Naive thymus-derived CD4-positive, alpha-beta T cell (primary cell): ENCODE measurements around the gene IKZF1. TPM values are rescaled to one million over a fixed set of nuclear protein-coding genes. Genes with fewer than 3 reads are reported as not detected.

Experiments used
- ATAC-seq: fragments of 150-1000 bp; cut with Tn5 transposase; 2 replicates; pipeline ENCODE4 v1.10.0; 2021; ENCODE audit warnings: mild to moderate bottlenecking, moderate library complexity
- CTCF ChIA-PET: fragments of 350-600 bp; sonication (Branson Sonifier 250); formaldehyde crosslinking; loops from one replicate; lab custom pipeline; 2021; ENCODE audit warnings: antibody characterized with exemption; lab: Charles Lee
- POLR2A ChIA-PET: fragments of 350-600 bp; sonication (Branson Sonifier 250); formaldehyde crosslinking; loops from one replicate; lab custom pipeline; 2021; ENCODE audit warnings: antibody characterized with exemption, inconsistent platforms; lab: Charles Lee
- DNase-seq, 9 donors: peaks; one replicate each; pipeline versions ENCODE4 v3.0.0 to v3.0.0-alpha.2; 2020 to 2022; ENCODE audit warnings: mixed read lengths in 1 of 9
- H3K27ac ChIP-seq: one replicate; pipeline ENCODE4 v1.7.0; 2013; ENCODE audit warnings: mild to moderate bottlenecking, low read depth, low read length, moderate library complexity
- H3K27me3 ChIP-seq, 2 donors: one replicate each; pipeline ENCODE4 v1.7.0; 2013; ENCODE audit warnings: low read length in 2 of 2, mild to moderate bottlenecking in 2 of 2, moderate library complexity in 2 of 2; ENCODE audit not compliant: control insufficient read depth in 2 of 2, insufficient read depth in 2 of 2
- H3K36me3 ChIP-seq, 3 experiments: 1 replicate in 2 of 3; 2 replicates in 1 of 3; pipeline ENCODE4 v1.7.0; 2013; ENCODE audit warnings: low read length in 3 of 3, mild to moderate bottlenecking in 3 of 3, moderate library complexity in 1 of 3; ENCODE audit not compliant: insufficient read depth in 3 of 3, control insufficient read depth in 2 of 3
- H3K4me1 ChIP-seq, 2 donors: one replicate each; pipeline ENCODE4 v1.7.0; 2013; ENCODE audit warnings: low read length in 2 of 2, mild to moderate bottlenecking in 2 of 2, moderate library complexity in 1 of 2; ENCODE audit not compliant: control insufficient read depth in 2 of 2, insufficient read depth in 2 of 2
- H3K4me3 ChIP-seq: 2 replicates; pipeline ENCODE4 v1.7.0; 2013; ENCODE audit warnings: mild to moderate bottlenecking, low read length
- H3K9me3 ChIP-seq, 3 experiments: 1 replicate in 2 of 3; 2 replicates in 1 of 3; pipeline ENCODE4 v1.7.0; 2013; ENCODE audit warnings: low read length in 3 of 3; ENCODE audit not compliant: control insufficient read depth in 2 of 3
- H3K27ac Mint-ChIP-seq, 9 donors: one replicate each; pipeline ENCODE4 v1.8.0; 2020 to 2022; ENCODE audit warnings: mixed read lengths in 9 of 9, mild to moderate bottlenecking in 8 of 9, moderate library complexity in 5 of 9, inconsistent platforms in 2 of 9
- H3K27me3 Mint-ChIP-seq, 5 donors: one replicate each; pipeline ENCODE4 v1.8.0; 2021 to 2022; ENCODE audit warnings: mixed read lengths in 5 of 5, mild to moderate bottlenecking in 1 of 5
- H3K36me3 Mint-ChIP-seq, 5 donors: one replicate each; pipeline ENCODE4 v1.8.0; 2020 to 2022; ENCODE audit warnings: mixed read lengths in 5 of 5, mild to moderate bottlenecking in 3 of 5, inconsistent platforms in 1 of 5
- H3K4me1 Mint-ChIP-seq, 7 donors: one replicate each; pipeline ENCODE4 v1.8.0; 2020 to 2022; ENCODE audit warnings: mixed read lengths in 7 of 7, mild to moderate bottlenecking in 3 of 7, inconsistent platforms in 1 of 7
- H3K4me3 Mint-ChIP-seq, 10 donors: one replicate each; pipeline ENCODE4 v1.8.0; 2020 to 2022; ENCODE audit warnings: mild to moderate bottlenecking in 10 of 10, mixed read lengths in 10 of 10, moderate library complexity in 6 of 10, inconsistent platforms in 2 of 10
- H3K9me3 Mint-ChIP-seq, 11 donors: one replicate each; pipeline ENCODE4 v1.8.0; 2020 to 2022; ENCODE audit warnings: mixed read lengths in 11 of 11, mild to moderate bottlenecking in 4 of 11, inconsistent platforms in 1 of 11, moderate library complexity in 1 of 11
- intact Hi-C, 2 donors: fragments of 100-400 bp; cut with micrococcal nuclease; formaldehyde crosslinking; loops; one replicate each; pipeline ENCODE4 v1.15.1; 2023
- polyA plus RNA-seq, 2 donors: library from polyadenylated mRNA; unstranded; fragments of 300-500 nt; fragmentation: Illumina TruSeq; gene quantifications; one replicate each; pipeline ENCODE4 v1.2.3, GENCODE V29; 2021
- total RNA-seq, 6 experiments: library from RNA in 5 of 6; stranded (reverse) in 5 of 6; gene quantifications; 1 replicate in 5 of 6; 2 replicates in 1 of 6; pipeline ENCODE4 v1.2.3 and lab custom pipeline; 2021 to 2026

The IKZF1 gene
- total and polyA plus RNA-seq, 7 experiments from 2014 or later = 258 to 548 (median 434) TPM

DNA sequence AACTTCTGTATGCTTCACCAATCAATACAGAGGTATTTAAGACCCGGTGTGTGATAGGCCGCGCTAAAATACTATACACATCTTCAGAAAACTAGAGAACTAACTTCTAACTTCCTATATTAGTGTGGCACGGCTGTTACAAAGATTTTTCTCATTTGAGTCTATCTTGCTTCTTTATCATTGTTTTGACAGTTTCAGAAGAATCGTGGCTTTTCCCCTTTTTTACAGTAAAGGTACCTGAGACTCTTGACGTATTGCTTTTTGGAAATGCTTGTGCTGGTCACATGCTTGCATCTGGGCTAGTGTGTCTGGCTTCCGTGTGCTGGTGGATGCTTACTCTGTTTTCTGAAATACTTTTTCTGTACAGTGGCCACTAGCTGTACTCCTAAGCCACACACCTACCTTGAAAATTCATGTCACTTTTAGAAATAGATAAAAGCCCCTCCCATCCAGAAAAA is 12.7 kb downstream of the IKZF1 start:
- intact Hi-C loops = loop anchor here (1.0 to 5.0 kb wide), 11 partner anchors 8 to 225 kb away; partner anchors contain the start of gene ZPBP (in 1 of the 2)
- Histone ChIP-seq H3K27ac (peak overlapping the region; percentile 90), H3K27me3 (no peaks in the 10 kb centered on the region), H3K9me3 (no peaks in the 10 kb centered on the region), H3K4me3 (peak overlapping the region; percentile 73), H3K36me3 (peaks cover 0 to 12% (median 9%) of the 10 kb centered on the region in 3 experiments), H3K4me1 (peaks cover 78 to 92% of the 10 kb centered on the region in 2 donors)
- H3K27ac Mint-ChIP-seq = peak overlapping the region in 6 of 9 donors; percentile 90 to 100 (median 99)
- ATAC-seq (peak; percentile 85), DNase-seq (peak in 7 of 9 donors; percentile 71 to 92 (median 89))
- H3K9me3 Mint-ChIP-seq = peaks cover 0 to 5% (median 0%) of the 10 kb centered on the region in 11 donors
- peak overlapping the region; percentile 81 to 100 (median 94) for H3K4me3 Mint-ChIP-seq
- H3K36me3 Mint-ChIP-seq = peaks cover 7 to 77% (median 52%) of the 10 kb centered on the region in 5 donors
- H3K4me1 Mint-ChIP-seq = peaks cover 0 to 100% (median 95%) of the 10 kb centered on the region in 7 donors
- POLR2A ChIA-PET = interaction anchor here (1.0 to 44.3 kb wide), 9 partner anchors 5 to 112 kb away, joined by 4 to 2368 read pairs (median 7); partner anchors contain the start of gene IKZF1
- CTCF ChIA-PET = interaction anchor here (1.1 to 12.7 kb wide), 8 partner anchors 8 to 111 kb away, joined by 3 to 147 read pairs (median 6); no protein-coding TSS in a partner anchor
- no peaks in the 10 kb centered on the region for H3K27me3 Mint-ChIP-seq

GRCh38 chr7:50317697-50318669 is 13.5 kb downstream of the IKZF1 start:
- peaks cover 5 to 17% (median 9%) of the 10 kb centered on the region in 3 experiments for H3K36me3 ChIP-seq
- ATAC-seq = no peak
- ChIA-PET POLR2A (interaction anchor here (1.0 to 44.3 kb wide), 9 partner anchors 5 to 113 kb away, joined by 4 to 2368 read pairs (median 7); partner anchors contain the start of gene IKZF1), CTCF (interaction anchor here (0.6 to 12.7 kb wide), 13 partner anchors 8 to 152 kb away, joined by 3 to 147 read pairs (median 5); no protein-coding TSS in a partner anchor)
- H3K9me3 Mint-ChIP-seq = peaks cover 0 to 5% (median 0%) of the 10 kb centered on the region in 11 donors
- H3K4me3 Mint-ChIP-seq = peak overlapping the region; percentile 81 to 100 (median 94)
- peak overlapping the region in 6 of 9 donors; percentile 90 to 100 (median 99) for H3K27ac Mint-ChIP-seq
- H3K4me1 ChIP-seq = peaks cover 85 to 92% of the 10 kb centered on the region in 2 donors
- H3K27me3 ChIP-seq = no peaks in the 10 kb centered on the region
- peaks cover 7 to 71% (median 53%) of the 10 kb centered on the region in 5 donors for H3K36me3 Mint-ChIP-seq
- H3K9me3 ChIP-seq = no peaks in the 10 kb centered on the region
- intact Hi-C loops = loop anchor here (1.0 to 5.0 kb wide), 12 partner anchors 9 to 226 kb away; partner anchors contain the start of genes IKZF1 (in 1 of the 2) and ZPBP (in 1 of the 2)
- DNase-seq = peak in 4 of 9 donors; percentile 59 to 67 (median 64)
- H3K27ac ChIP-seq = peak overlapping the region; percentile 90
- peaks cover 0 to 100% (median 95%) of the 10 kb centered on the region in 7 donors for H3K4me1 Mint-ChIP-seq
- H3K4me3 ChIP-seq = peak overlapping the region; percentile 56
- no peaks in the 10 kb centered on the region for H3K27me3 Mint-ChIP-seq

DNA sequence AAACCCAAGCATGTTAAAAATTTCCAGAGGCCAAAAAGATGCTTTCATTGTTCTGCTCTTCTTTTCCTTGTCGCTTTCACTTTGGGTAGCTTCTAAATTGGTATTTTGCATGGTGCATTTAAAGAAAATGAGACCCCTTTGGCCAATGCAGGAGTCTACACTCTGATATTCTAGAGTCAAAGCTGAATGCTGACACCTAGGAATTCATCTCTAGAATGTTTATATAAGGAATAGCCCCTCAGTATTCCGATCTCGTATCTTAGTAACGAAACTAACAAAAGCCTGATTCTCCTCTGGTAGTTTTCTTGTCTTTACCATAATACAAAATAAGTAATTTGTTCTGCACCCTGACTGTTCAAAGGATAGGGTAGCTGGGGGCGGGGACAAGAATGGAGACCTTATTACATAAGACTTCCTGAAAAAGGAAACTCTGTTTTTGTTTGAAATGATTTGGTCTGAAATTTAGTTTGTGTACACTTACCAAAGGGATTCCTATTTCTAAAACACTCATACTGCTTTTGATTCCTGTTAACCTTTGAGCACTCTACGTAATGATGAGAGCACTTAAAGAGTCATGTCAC is 17.1 kb downstream of the IKZF1 start:
- Mint-ChIP-seq H3K27me3 (no peaks in the 10 kb centered on the region), H3K9me3 (no peaks in the 10 kb centered on the region), H3K4me1 (peaks cover 0 to 100% (median 92%) of the 10 kb centered on the region in 7 donors), H3K4me3 (peak overlapping the region; percentile 56 to 99 (median 80)), H3K36me3 (peaks cover 8 to 63% (median 60%) of the 10 kb centered on the region in 5 donors), H3K27ac (peak overlapping the region in 5 of 9 donors; percentile 59 to 100 (median 97))
- ATAC-seq (peak; percentile 64), DNase-seq (peak in 7 of 9 donors; percentile 65 to 90 (median 83))
- ChIA-PET POLR2A (interaction anchor here (0.8 to 44.3 kb wide), 7 partner anchors 1 to 179 kb away, joined by 3 to 2368 read pairs (median 674); partner anchors contain the start of gene IKZF1), CTCF (interaction anchor here (0.8 to 3.1 kb wide), 13 partner anchors 8 to 115 kb away, joined by 3 to 15 read pairs (median 5); partner anchors contain the start of gene IKZF1)
- intact Hi-C loops = loop anchor here (1.0 kb wide), 2 partner anchors 8 to 12 kb away; no protein-coding TSS in a partner anchor
- H3K9me3 ChIP-seq = no peaks in the 10 kb centered on the region
- H3K4me1 ChIP-seq = peaks cover 81 to 85% of the 10 kb centered on the region in 2 donors
- peak overlapping the region; percentile 27 for H3K4me3 ChIP-seq
- H3K27ac ChIP-seq = peak overlapping the region; percentile 90
- peaks cover 19 to 27% (median 26%) of the 10 kb centered on the region in 3 experiments for H3K36me3 ChIP-seq
- H3K27me3 ChIP-seq = no peaks in the 10 kb centered on the region

DNA sequence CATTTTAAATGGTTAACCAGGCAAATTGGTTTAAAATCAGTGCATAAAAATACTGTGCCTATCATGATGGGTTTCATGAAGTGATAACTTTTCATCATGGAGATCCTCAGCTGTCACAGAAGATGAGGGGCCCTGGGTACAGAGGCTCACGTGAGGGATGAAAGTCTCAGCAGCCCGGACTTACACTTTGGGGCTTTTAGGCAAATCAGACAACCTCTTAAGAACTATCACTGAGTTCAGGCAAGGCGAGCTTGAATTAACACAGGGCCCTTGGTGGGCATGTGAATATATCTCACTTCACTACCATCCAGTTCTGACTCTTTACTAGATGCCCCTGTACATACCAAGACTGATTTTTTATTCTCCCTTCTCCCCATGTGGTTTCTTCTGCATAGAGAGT is 19.6 kb downstream of the IKZF1 start:
- Histone ChIP-seq H3K27me3 (no peaks in the 10 kb centered on the region), H3K27ac (peak overlapping the region; percentile 90), H3K4me1 (peaks cover 80 to 88% of the 10 kb centered on the region in 2 donors), H3K36me3 (peaks cover 30 to 46% (median 37%) of the 10 kb centered on the region in 3 experiments), H3K9me3 (no peaks in the 10 kb centered on the region), H3K4me3 (no peak overlapping the region)
- ChIA-PET CTCF (interaction anchor here (4.4 kb wide), 1 partner anchor 44 kb away, joined by 17 read pairs; no protein-coding TSS in a partner anchor), POLR2A (interaction anchor here (1.7 to 44.3 kb wide), 4 partner anchors 9 to 53 kb away, joined by 9 to 2368 read pairs (median 837); partner anchors contain the start of gene IKZF1)
- ATAC-seq = no peak
- Mint-ChIP-seq H3K9me3 (no peaks in the 10 kb centered on the region), H3K4me1 (peaks cover 0 to 95% (median 89%) of the 10 kb centered on the region in 7 donors), H3K36me3 (peaks cover 12 to 73% (median 62%) of the 10 kb centered on the region in 5 donors), H3K4me3 (peak overlapping the region in 9 of 10 donors; percentile 14 to 99 (median 64)), H3K27ac (peak overlapping the region in 5 of 9 donors; percentile 6 to 100 (median 97)), H3K27me3 (no peaks in the 10 kb centered on the region)
- intact Hi-C loops = no loop called here
- no peak for DNase-seq

GRCh38 chr7:50327443-50327842 is 22.9 kb downstream of the IKZF1 start:
- Histone ChIP-seq H3K36me3 (peaks cover 17 to 37% (median 37%) of the 10 kb centered on the region in 3 experiments), H3K4me1 (peaks cover 82 to 91% of the 10 kb centered on the region in 2 donors), H3K9me3 (no peaks in the 10 kb centered on the region), H3K27ac (peak overlapping the region; percentile 62), H3K4me3 (no peak overlapping the region), H3K27me3 (no peaks in the 10 kb centered on the region)
- ChIA-PET CTCF (interaction anchor here (1.0 to 2.1 kb wide), 2 partner anchors 14 to 122 kb away, joined by 3 to 9 read pairs; no protein-coding TSS in a partner anchor), POLR2A (interaction anchor here (0.6 to 44.3 kb wide), 4 partner anchors 15 to 123 kb away, joined by 3 to 2368 read pairs (median 338); partner anchors contain the start of gene IKZF1)
- intact Hi-C loops = no loop called here
- peak overlapping the region in 5 of 9 donors; percentile 40 to 92 (median 79) for H3K27ac Mint-ChIP-seq
- ATAC-seq (no peak), DNase-seq (no peak)
- H3K4me3 Mint-ChIP-seq = peak overlapping the region in 2 of 10 donors; percentile 5 to 91
- H3K27me3 Mint-ChIP-seq = no peaks in the 10 kb centered on the region
- peaks cover 12 to 71% (median 58%) of the 10 kb centered on the region in 5 donors for H3K36me3 Mint-ChIP-seq
- no peaks in the 10 kb centered on the region for H3K9me3 Mint-ChIP-seq
- H3K4me1 Mint-ChIP-seq = peaks cover 0 to 96% (median 61%) of the 10 kb centered on the region in 7 donors
